Activated CD4-positive, alpha-beta T cell treated with anti-CD3 and anti-CD28 coated beads for 36 hours (primary cell): ENCODE data around the gene FSCN2. TPM values are rescaled to one million over a fixed set of nuclear protein-coding genes. Genes with fewer than 3 reads are reported as not detected.
A peak's percentile ranks its signal among the peaks of the same experiment; 100 is the strongest.

Experiments
- ATAC-seq: fragments of 200-7000 bp; cut with Tn5 transposase; one replicate; pipeline ENCODE4 v1.10.0; 2021; ENCODE audit warnings: mild to moderate bottlenecking, moderate library complexity
- CTCF ChIA-PET: fragments of 350-600 bp; sonication (Branson Sonifier 250); formaldehyde crosslinking; loops from one replicate; lab custom pipeline; 2021; ENCODE audit warnings: antibody characterized with exemption; lab: Charles Lee
- POLR2A ChIA-PET: fragments of 350-600 bp; sonication (Branson Sonifier 250); formaldehyde crosslinking; loops from one replicate; lab custom pipeline; 2021; ENCODE audit warnings: antibody characterized with exemption, inconsistent platforms; lab: Charles Lee
- DNase-seq: peaks from one replicate; pipeline ENCODE4 v3.0.0-alpha.2; 2020
- H3K27ac Mint-ChIP-seq: one replicate; pipeline ENCODE4 v1.8.0; 2021; ENCODE audit warnings: mixed read lengths
- H3K27me3 Mint-ChIP-seq: one replicate; pipeline ENCODE4 v1.8.0; 2021; ENCODE audit warnings: mixed read lengths
- H3K36me3 Mint-ChIP-seq: one replicate; pipeline ENCODE4 v1.8.0; 2021; ENCODE audit warnings: low read depth, mixed read lengths
- H3K4me1 Mint-ChIP-seq: one replicate; pipeline ENCODE4 v1.8.0; 2021; ENCODE audit warnings: mixed read lengths
- H3K4me3 Mint-ChIP-seq: one replicate; pipeline ENCODE4 v1.8.0; 2021; ENCODE audit warnings: mild to moderate bottlenecking, moderate library complexity, mixed read lengths
- H3K9me3 Mint-ChIP-seq: one replicate; pipeline ENCODE4 v1.8.0; 2021; ENCODE audit warnings: low read depth, mixed read lengths
- intact Hi-C, 2 experiments: fragments of 100-400 bp; cut with DNase I in 1 of 2; cut with micrococcal nuclease in 1 of 2; formaldehyde crosslinking; loops; one replicate each; pipeline versions ENCODE4 v1.14.2 to v1.15.1; 2022 to 2024; cut with DNase I, micrococcal nuclease
- total RNA-seq, 2 experiments: library from RNA; stranded (reverse); gene quantifications; one replicate each; pipeline ENCODE4 v1.2.3, GENCODE V29; 2021

FSCN2 gene
- total RNA-seq, 2 experiments from 2014 or later, result 0.23 to 0.58 TPM

- intact Hi-C loops, result no loop called here
- Mint-ChIP-seq H3K27ac (no peak overlapping the region), H3K36me3 (peaks cover 11% of the 10 kb centered on the region), H3K27me3 (peaks cover 16% of the 10 kb centered on the region), H3K4me1 (no peaks in the 10 kb centered on the region), H3K9me3 (no peaks in the 10 kb centered on the region), H3K4me3 (no peak overlapping the region)
- ChIA-PET CTCF (no interaction called here), POLR2A (no interaction called here)
- peak; percentile 59 for DNase-seq
- ATAC-seq, result peak; percentile 57
These were observed 9.2 kb downstream of the FSCN2 start for GRCh38 chr17:81537343-81537855.

- Mint-ChIP-seq H3K27ac (no peak overlapping the region), H3K4me3 (no peak overlapping the region), H3K36me3 (peaks cover 11% of the 10 kb centered on the region), H3K27me3 (peaks cover 16% of the 10 kb centered on the region), H3K9me3 (no peaks in the 10 kb centered on the region), H3K4me1 (no peaks in the 10 kb centered on the region)
- no peak for ATAC-seq
- POLR2A ChIA-PET, result no interaction called here
- CTCF ChIA-PET, result interaction anchor here (0.5 to 0.9 kb wide), 3 partner anchors 37 to 283 kb away, joined by 3 read pairs; no protein-coding TSS in a partner anchor
- DNase-seq, result no peak
- intact Hi-C loops, result no loop called here
These were observed 9.8 kb downstream of the FSCN2 start for GRCh38 chr17:81537856-81538555.

- Mint-ChIP-seq H3K4me3 (no peak overlapping the region), H3K27ac (no peak overlapping the region), H3K4me1 (no peaks in the 10 kb centered on the region), H3K36me3 (peaks cover 11% of the 10 kb centered on the region), H3K27me3 (peaks cover 13% of the 10 kb centered on the region), H3K9me3 (no peaks in the 10 kb centered on the region)
- ChIA-PET CTCF (interaction anchor here (0.5 to 0.9 kb wide), 2 partner anchors 36 to 54 kb away, joined by 3 read pairs; no protein-coding TSS in a partner anchor), POLR2A (no interaction called here)
- intact Hi-C loops, result no loop called here
- DNase-seq, result no peak
- ATAC-seq, result no peak
These were observed 10.7 kb downstream of the FSCN2 start for GRCh38 chr17:81538651-81539570.

GRCh38 chr17:81539571-81539900 is 11.4 kb downstream of the FSCN2 start:
- peaks cover 11% of the 10 kb centered on the region for H3K27me3 Mint-ChIP-seq
- CTCF ChIA-PET, result no interaction called here
- no peaks in the 10 kb centered on the region for H3K4me1 Mint-ChIP-seq
- peaks cover 11% of the 10 kb centered on the region for H3K36me3 Mint-ChIP-seq
- no peak overlapping the region for H3K4me3 Mint-ChIP-seq
- POLR2A ChIA-PET, result no interaction called here
- intact Hi-C loops, result no loop called here
- no peaks in the 10 kb centered on the region for H3K9me3 Mint-ChIP-seq
- ATAC-seq (no peak), DNase-seq (no peak)
- no peak overlapping the region for H3K27ac Mint-ChIP-seq

- H3K27me3 Mint-ChIP-seq, result peaks cover 8% of the 10 kb centered on the region
- H3K9me3 Mint-ChIP-seq, result no peaks in the 10 kb centered on the region
- no peaks in the 10 kb centered on the region for H3K4me1 Mint-ChIP-seq
- ATAC-seq (no peak), DNase-seq (no peak)
- ChIA-PET CTCF (interaction anchor here (1.0 kb wide), 1 partner anchor 21 kb away, joined by 3 read pairs; no protein-coding TSS in a partner anchor), POLR2A (no interaction called here)
- no peak overlapping the region for H3K27ac Mint-ChIP-seq
- no peak overlapping the region for H3K4me3 Mint-ChIP-seq
- intact Hi-C loops, result no loop called here
- peaks cover 11% of the 10 kb centered on the region for H3K36me3 Mint-ChIP-seq
These were observed 11.9 kb downstream of the FSCN2 start for GRCh38 chr17:81539961-81540675.

- peaks cover 11% of the 10 kb centered on the region for H3K36me3 Mint-ChIP-seq
- ChIA-PET CTCF (interaction anchor here (1.0 kb wide), 1 partner anchor 22 kb away, joined by 3 read pairs; no protein-coding TSS in a partner anchor), POLR2A (no interaction called here)
- ATAC-seq (no peak), DNase-seq (no peak)
- no peaks in the 10 kb centered on the region for H3K9me3 Mint-ChIP-seq
- intact Hi-C loops, result no loop called here
- no peaks in the 10 kb centered on the region for H3K4me1 Mint-ChIP-seq
- no peak overlapping the region for H3K4me3 Mint-ChIP-seq
- peaks cover 8% of the 10 kb centered on the region for H3K27me3 Mint-ChIP-seq
- H3K27ac Mint-ChIP-seq, result no peak overlapping the region
These were observed 12.5 kb downstream of the FSCN2 start for GRCh38 chr17:81540676-81541027.

GRCh38 chr17:81541123-81541522 is 12.9 kb downstream of the FSCN2 start:
- ChIA-PET POLR2A (no interaction called here), CTCF (no interaction called here)
- Mint-ChIP-seq H3K27ac (no peak overlapping the region), H3K4me3 (no peak overlapping the region), H3K4me1 (no peaks in the 10 kb centered on the region), H3K9me3 (no peaks in the 10 kb centered on the region), H3K36me3 (peaks cover 13% of the 10 kb centered on the region), H3K27me3 (peaks cover 3% of the 10 kb centered on the region)
- ATAC-seq (no peak), DNase-seq (no peak)
- intact Hi-C loops, result no loop called here

- POLR2A ChIA-PET, result no interaction called here
- intact Hi-C loops, result no loop called here
- Mint-ChIP-seq H3K9me3 (no peaks in the 10 kb centered on the region), H3K36me3 (peaks cover 24% of the 10 kb centered on the region), H3K27ac (no peak overlapping the region), H3K4me1 (no peaks in the 10 kb centered on the region), H3K4me3 (no peak overlapping the region), H3K27me3 (peaks cover 2% of the 10 kb centered on the region)
- no peak for DNase-seq
- CTCF ChIA-PET, result interaction anchor here (0.7 kb wide), 1 partner anchor 71 kb away, joined by 6 read pairs; no protein-coding TSS in a partner anchor
- no peak for ATAC-seq
These were observed 14.5 kb downstream of the FSCN2 start for GRCh38 chr17:81542431-81543338.

- Mint-ChIP-seq H3K9me3 (no peaks in the 10 kb centered on the region), H3K27me3 (no peaks in the 10 kb centered on the region), H3K4me3 (no peak overlapping the region), H3K4me1 (no peaks in the 10 kb centered on the region), H3K36me3 (peaks cover 21% of the 10 kb centered on the region), H3K27ac (no peak overlapping the region)
- intact Hi-C loops, result no loop called here
- ATAC-seq, result no peak
- no peak for DNase-seq
- ChIA-PET CTCF (interaction anchor here (0.7 kb wide), 1 partner anchor 70 kb away, joined by 6 read pairs; no protein-coding TSS in a partner anchor), POLR2A (no interaction called here)
These were observed 15.1 kb downstream of the FSCN2 start for GRCh38 chr17:81543339-81543675.

GRCh38 chr17:81543756-81544155 is 15.6 kb downstream of the FSCN2 start:
- Mint-ChIP-seq H3K4me1 (no peaks in the 10 kb centered on the region), H3K27ac (no peak overlapping the region), H3K27me3 (no peaks in the 10 kb centered on the region), H3K36me3 (peaks cover 21% of the 10 kb centered on the region), H3K9me3 (no peaks in the 10 kb centered on the region), H3K4me3 (no peak overlapping the region)
- ChIA-PET POLR2A (no interaction called here), CTCF (no interaction called here)
- DNase-seq (no peak), ATAC-seq (no peak)
- intact Hi-C loops, result no loop called here
